H9 (cell line): ENCODE results near the gene KIF26B. TPM values are rescaled to one million over a fixed set of nuclear protein-coding genes. Genes with fewer than 3 reads are reported as not detected.

Experiments used
- DNase-seq: peaks from one replicate; pipeline ENCODE4 v3.0.0-alpha.2; 2017
- H2AFZ ChIP-seq: one replicate; pipeline ENCODE4 v1.6.1; 2013; ENCODE audit warnings: mild to moderate bottlenecking, low read length, control low read depth, moderate library complexity
- H2AK5ac ChIP-seq: 2 replicates; pipeline ENCODE4 v1.6.1; 2013; ENCODE audit warnings: low read length, control low read depth, mixed read lengths; ENCODE audit not compliant: insufficient read length
- H2BK120ac ChIP-seq: one replicate; pipeline ENCODE4 v1.6.1; 2013; ENCODE audit warnings: low read depth, mild to moderate bottlenecking, low read length, control low read depth, inconsistent platforms; ENCODE audit not compliant: poor library complexity, severe bottlenecking
- H2BK12ac ChIP-seq: 2 replicates; pipeline ENCODE4 v1.6.1; 2013; ENCODE audit warnings: low read length, control low read depth, mixed read lengths, low read depth; ENCODE audit not compliant: insufficient read length
- H2BK15ac ChIP-seq: 2 replicates; pipeline ENCODE4 v1.6.1; 2013; ENCODE audit warnings: low read depth, low read length, control low read depth
- H2BK20ac ChIP-seq: one replicate; pipeline ENCODE4 v1.6.1; 2013; ENCODE audit warnings: low read depth, mild to moderate bottlenecking, low read length, control low read depth, inconsistent platforms; ENCODE audit not compliant: poor library complexity, severe bottlenecking
- H2BK5ac ChIP-seq: 2 replicates; pipeline ENCODE4 v1.6.1; 2013; ENCODE audit warnings: low read length, control low read depth, mixed read lengths; ENCODE audit not compliant: insufficient read length
- H3K14ac ChIP-seq: 2 replicates; pipeline ENCODE4 v1.6.1; 2013; ENCODE audit warnings: low read length, control low read depth; ENCODE audit not compliant: insufficient read depth
- H3K18ac ChIP-seq: 2 replicates; pipeline ENCODE4 v1.6.1; 2013; ENCODE audit warnings: low read depth, mild to moderate bottlenecking, mixed read lengths, low read length, control low read depth; ENCODE audit not compliant: insufficient read length
- H3K23ac ChIP-seq: 2 replicates; pipeline ENCODE4 v1.6.1; 2013; ENCODE audit warnings: low read length, control low read depth, mixed read lengths, low read depth; ENCODE audit not compliant: insufficient read length
- H3K23me2 ChIP-seq: 2 replicates; pipeline ENCODE4 v1.6.1; 2013; ENCODE audit warnings: low read depth, mild to moderate bottlenecking, mixed read lengths, low read length, control low read depth; ENCODE audit not compliant: insufficient read length, poor library complexity, severe bottlenecking
- H3K27ac ChIP-seq: 2 replicates; pipeline ENCODE4 v1.5.1; 2013; ENCODE audit warnings: low read length, control low read depth, mixed read lengths, low read depth; ENCODE audit not compliant: insufficient read length
- H3K27me3 ChIP-seq: 2 replicates; pipeline ENCODE4 v1.6.1; 2013; ENCODE audit warnings: low read length, control low read depth, inconsistent platforms; ENCODE audit not compliant: insufficient read depth
- H3K4ac ChIP-seq: 2 replicates; pipeline ENCODE4 v1.6.1; 2013; ENCODE audit warnings: low read depth, mild to moderate bottlenecking, control low read depth, inconsistent platforms, low read length, moderate library complexity
- H3K4me1 ChIP-seq: 2 replicates; pipeline ENCODE4 v1.6.1; 2013; ENCODE audit warnings: low read length, control low read depth, inconsistent platforms; ENCODE audit not compliant: insufficient read depth
- H3K4me2 ChIP-seq: 2 replicates; pipeline ENCODE4 v1.6.1; 2013; ENCODE audit warnings: low read length, control low read depth, mixed read lengths; ENCODE audit not compliant: insufficient read length, insufficient read depth
- H3K56ac ChIP-seq: 2 replicates; pipeline ENCODE4 v1.6.1; 2013; ENCODE audit warnings: low read depth, mild to moderate bottlenecking, mixed read lengths, low read length, control low read depth; ENCODE audit not compliant: insufficient read length
- H3K79me1 ChIP-seq: 2 replicates; pipeline ENCODE4 v1.6.1; 2013; ENCODE audit warnings: low read depth, mild to moderate bottlenecking, moderate library complexity, low read length, control low read depth, inconsistent platforms; ENCODE audit not compliant: insufficient read depth, poor library complexity, severe bottlenecking
- H3K79me2 ChIP-seq: 2 replicates; pipeline ENCODE4 v1.6.1; 2013; ENCODE audit warnings: low read length, control low read depth, inconsistent platforms; ENCODE audit not compliant: insufficient read depth
- H3K9ac ChIP-seq: 2 replicates; pipeline ENCODE4 v1.6.1; 2013; ENCODE audit warnings: low read length, control low read depth, mixed read lengths; ENCODE audit not compliant: insufficient read length; ENCODE audit errors: extremely low read depth
- H3K9me3 ChIP-seq: one replicate; pipeline ENCODE4 v1.6.1; 2013; ENCODE audit warnings: low read depth, low read length, inconsistent platforms; ENCODE audit not compliant: control insufficient read depth
- H3T11ph ChIP-seq: one replicate; pipeline ENCODE4 v1.6.1; 2013; ENCODE audit warnings: mild to moderate bottlenecking, low read length, control low read depth, inconsistent platforms
- H4K20me1 ChIP-seq: one replicate; pipeline ENCODE4 v1.6.1; 2013; ENCODE audit not compliant: control insufficient read depth, insufficient read length, insufficient read depth
- H4K5ac ChIP-seq: 2 replicates; pipeline ENCODE4 v1.6.1; 2013; ENCODE audit warnings: low read depth, mild to moderate bottlenecking, mixed read lengths, low read length, control low read depth; ENCODE audit not compliant: insufficient read length
- H4K8ac ChIP-seq: replicated peaks from 2 replicates; pipeline ENCODE4 v1.6.1; 2013; ENCODE audit warnings: low read length, control low read depth, mixed read lengths, low read depth; ENCODE audit not compliant: insufficient read length
- H4K91ac ChIP-seq: 2 replicates; pipeline ENCODE4 v1.6.1; 2013; ENCODE audit warnings: low read depth, mild to moderate bottlenecking, moderate library complexity, mixed read lengths, low read length, control low read depth; ENCODE audit not compliant: insufficient read length
- H3K27ac Mint-ChIP-seq, 3 experiments: 2 replicates in 2 of 3; 3 replicates in 1 of 3; pipeline ENCODE4 v1.8.0; 2020 to 2021; ENCODE audit warnings: mixed read lengths in 3 of 3, mild to moderate bottlenecking in 1 of 3, moderate library complexity in 1 of 3
- H3K27me3 Mint-ChIP-seq: 2 replicates; pipeline ENCODE4 v1.8.0; 2021; ENCODE audit warnings: low read depth, mild to moderate bottlenecking, moderate library complexity, mixed read lengths
- H3K36me3 Mint-ChIP-seq, 3 experiments: 2 replicates in 2 of 3; 3 replicates in 1 of 3; pipeline ENCODE4 v1.8.0; 2020 to 2021; ENCODE audit warnings: low read depth in 3 of 3, mixed read lengths in 3 of 3; ENCODE audit not compliant: insufficient read depth in 1 of 3
- H3K4me1 Mint-ChIP-seq, 2 experiments: 2 replicates each; pipeline ENCODE4 v1.8.0; 2020; ENCODE audit warnings: mixed read lengths in 2 of 2
- H3K4me3 Mint-ChIP-seq, 2 experiments: 2 replicates in 1 of 2; 3 replicates in 1 of 2; pipeline ENCODE4 v1.8.0; 2020 to 2021; ENCODE audit warnings: mild to moderate bottlenecking in 2 of 2, mixed read lengths in 2 of 2, moderate library complexity in 1 of 2
- H3K9me3 Mint-ChIP-seq, 2 experiments: 2 replicates in 1 of 2; 3 replicates in 1 of 2; pipeline ENCODE4 v1.8.0; 2020; ENCODE audit warnings: mild to moderate bottlenecking in 2 of 2, mixed read lengths in 2 of 2, moderate library complexity in 1 of 2
- WGBS: extraction: QIAGEN DNeasy Blood & Tissue Kit; methylation state at CpG from one replicate; pipeline ENCODE4 v1.1.7; 2013; ENCODE audit warnings: missing lambda C conversion rate, low lambda C conversion rate, mixed read lengths; ENCODE audit not compliant: insufficient read length; ENCODE audit errors: extremely low coverage; 5-methylcytosine and 5-hydroxymethylcytosine counted together
- total RNA-seq: library from RNA; stranded (reverse); gene quantifications from 2 replicates; pipeline ENCODE4 v1.2.1, GENCODE V29; 2021
- TF ChIP-seq, protein P1 (sequence below): fragments of 200-600 bp; sonication (generic); conservative IDR thresholded peaks from 3 replicates; pipeline ENCODE4 v1.8.0; 2021; ENCODE audit warnings: antibody characterized with exemption, mild to moderate bottlenecking

KIF26B gene
- total RNA-seq, 1 experiment from 2014 or later, result 0.13 TPM

- H3K14ac ChIP-seq, result no peak overlapping the region
- no peak for DNase-seq
- peaks cover 7% of the 10 kb centered on the region for H3K27me3 Mint-ChIP-seq
- TF ChIP-seq, protein P1, sequence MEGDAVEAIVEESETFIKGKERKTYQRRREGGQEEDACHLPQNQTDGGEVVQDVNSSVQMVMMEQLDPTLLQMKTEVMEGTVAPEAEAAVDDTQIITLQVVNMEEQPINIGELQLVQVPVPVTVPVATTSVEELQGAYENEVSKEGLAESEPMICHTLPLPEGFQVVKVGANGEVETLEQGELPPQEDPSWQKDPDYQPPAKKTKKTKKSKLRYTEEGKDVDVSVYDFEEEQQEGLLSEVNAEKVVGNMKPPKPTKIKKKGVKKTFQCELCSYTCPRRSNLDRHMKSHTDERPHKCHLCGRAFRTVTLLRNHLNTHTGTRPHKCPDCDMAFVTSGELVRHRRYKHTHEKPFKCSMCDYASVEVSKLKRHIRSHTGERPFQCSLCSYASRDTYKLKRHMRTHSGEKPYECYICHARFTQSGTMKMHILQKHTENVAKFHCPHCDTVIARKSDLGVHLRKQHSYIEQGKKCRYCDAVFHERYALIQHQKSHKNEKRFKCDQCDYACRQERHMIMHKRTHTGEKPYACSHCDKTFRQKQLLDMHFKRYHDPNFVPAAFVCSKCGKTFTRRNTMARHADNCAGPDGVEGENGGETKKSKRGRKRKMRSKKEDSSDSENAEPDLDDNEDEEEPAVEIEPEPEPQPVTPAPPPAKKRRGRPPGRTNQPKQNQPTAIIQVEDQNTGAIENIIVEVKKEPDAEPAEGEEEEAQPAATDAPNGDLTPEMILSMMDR, result no peak
- H3K9ac ChIP-seq, result no peak overlapping the region
- no peak overlapping the region for H2AFZ ChIP-seq
- no peak overlapping the region for H2BK20ac ChIP-seq
- WGBS, result no CpG with 5 or more reads among the region's 1 CpG
- no peaks in the 10 kb centered on the region for H3K27me3 ChIP-seq
- no peaks in the 10 kb centered on the region for H4K20me1 ChIP-seq
- no peaks in the 10 kb centered on the region for H3K79me1 ChIP-seq
- no peak overlapping the region for H2BK120ac ChIP-seq
- H3K4ac ChIP-seq, result no peak overlapping the region
- H3K9me3 Mint-ChIP-seq, result no peaks in the 10 kb centered on the region
- no peak overlapping the region for H4K91ac ChIP-seq
- H3K27ac ChIP-seq, result no peak overlapping the region
- no peaks in the 10 kb centered on the region for H3K9me3 ChIP-seq
- no peak overlapping the region for H3K4me3 Mint-ChIP-seq
- no peak overlapping the region for H3K4me2 ChIP-seq
- H2BK15ac ChIP-seq, result no peak overlapping the region
- no peaks in the 10 kb centered on the region for H3K79me2 ChIP-seq
- no peaks in the 10 kb centered on the region for H3K4me1 ChIP-seq
- H3K23me2 ChIP-seq, result no peaks in the 10 kb centered on the region
- no peak overlapping the region for H2AK5ac ChIP-seq
- peaks cover 11 to 13% of the 10 kb centered on the region in 2 experiments for H3K4me1 Mint-ChIP-seq
- H3K23ac ChIP-seq, result no peak overlapping the region
- H4K8ac ChIP-seq, result no peak overlapping the region
- no peak overlapping the region for H2BK5ac ChIP-seq
- no peak overlapping the region for H2BK12ac ChIP-seq
- no peaks in the 10 kb centered on the region for H3K36me3 Mint-ChIP-seq
- no peak overlapping the region for H3K18ac ChIP-seq
- H3K56ac ChIP-seq, result no peak overlapping the region
- no peak overlapping the region for H3K27ac Mint-ChIP-seq
- H4K5ac ChIP-seq, result no peak overlapping the region
- H3T11ph ChIP-seq, result no peak overlapping the region
Measured at GRCh38 chr1:245242989-245243388, 88.2 kb downstream of the KIF26B start.
